Body of pancreas (tissue), 4 donors: Measurements from ENCODE around the gene CTSG.

Source experiments
- POLR2A ChIP-seq, 3 donors: fragments of 450-650 bp; IDR thresholded peaks; one replicate each; pipeline ENCODE4 v1.6.1; 2016; ENCODE audit warnings: antibody characterized with exemption in 3 of 3, mild to moderate bottlenecking in 2 of 3
- TF ChIP-seq, protein P1 (sequence below), 7 experiments: fragments of 450-650 bp in 4 of 7; fragments of 200-600 bp in 3 of 7; sonication (generic) in 3 of 7; IDR thresholded peaks; one replicate each; pipeline ENCODE4 v1.5.1; 2016 to 2019; ENCODE audit warnings: antibody characterized with exemption in 7 of 7

DNA sequence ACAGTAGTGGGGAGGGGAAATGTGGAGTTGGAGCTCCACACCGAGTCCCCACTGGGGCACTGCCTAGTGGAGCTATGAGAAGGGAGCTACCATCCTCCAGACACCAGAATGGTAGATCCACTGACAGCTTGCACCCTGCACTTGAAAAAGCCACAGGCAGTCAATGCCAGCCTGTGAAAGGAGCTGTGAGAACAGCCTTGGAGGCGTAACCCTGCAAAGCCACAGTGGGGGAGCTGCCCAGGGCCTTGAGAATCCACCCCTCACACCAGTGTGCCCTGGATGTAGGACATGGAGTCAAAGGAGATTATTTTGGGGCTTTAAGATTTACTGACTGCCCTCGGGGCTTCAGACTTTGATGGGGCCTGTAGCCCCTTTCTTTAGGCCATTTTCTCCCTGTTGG lies 12.5 kb downstream of the CTSG start:
- TF ChIP-seq, protein P1, sequence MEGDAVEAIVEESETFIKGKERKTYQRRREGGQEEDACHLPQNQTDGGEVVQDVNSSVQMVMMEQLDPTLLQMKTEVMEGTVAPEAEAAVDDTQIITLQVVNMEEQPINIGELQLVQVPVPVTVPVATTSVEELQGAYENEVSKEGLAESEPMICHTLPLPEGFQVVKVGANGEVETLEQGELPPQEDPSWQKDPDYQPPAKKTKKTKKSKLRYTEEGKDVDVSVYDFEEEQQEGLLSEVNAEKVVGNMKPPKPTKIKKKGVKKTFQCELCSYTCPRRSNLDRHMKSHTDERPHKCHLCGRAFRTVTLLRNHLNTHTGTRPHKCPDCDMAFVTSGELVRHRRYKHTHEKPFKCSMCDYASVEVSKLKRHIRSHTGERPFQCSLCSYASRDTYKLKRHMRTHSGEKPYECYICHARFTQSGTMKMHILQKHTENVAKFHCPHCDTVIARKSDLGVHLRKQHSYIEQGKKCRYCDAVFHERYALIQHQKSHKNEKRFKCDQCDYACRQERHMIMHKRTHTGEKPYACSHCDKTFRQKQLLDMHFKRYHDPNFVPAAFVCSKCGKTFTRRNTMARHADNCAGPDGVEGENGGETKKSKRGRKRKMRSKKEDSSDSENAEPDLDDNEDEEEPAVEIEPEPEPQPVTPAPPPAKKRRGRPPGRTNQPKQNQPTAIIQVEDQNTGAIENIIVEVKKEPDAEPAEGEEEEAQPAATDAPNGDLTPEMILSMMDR (IDR thresholded peaks at IDR 0.05): no peak
- TF ChIP-seq POLR2A (IDR thresholded peaks at IDR 0.05): no peak
